Measurements from ENCODE around the gene MAP4. TPM values are rescaled to one million over a fixed set of nuclear protein-coding genes. Genes with fewer than 3 reads are reported as not detected.
A peak's percentile ranks its signal among the peaks of the same experiment; 100 is the strongest.

Gene MAP4
- total and polyA plus RNA-seq, 2 of the 13 experiments (the other 11 are each of a cell fraction or from before 2014, with no cell fraction given) = 33.1 to 38.7 TPM

GRCh38 chr3:47824541-47825473, 191.4 kb downstream of the MAP4 start (continued):
- TF ChIP-seq KIAA2018 (CRISPR knock-in tag; IDR thresholded peaks at IDR 0.05; ENCODE audit: borderline replicate concordance) = no peak
- peak; percentile 68 for TF ChIP-seq HNRNPK (IDR thresholded peaks at IDR 0.05; ENCODE audit: low read depth, low read length, poor library complexity, severe bottlenecking)
- TF ChIP-seq ATF6 (CRISPR knock-in tag; conservative IDR thresholded peaks at IDR 0.05) = 0 out of 2 replicates have a peak, but pooled peaks have one; percentile 64
- peak; percentile 91 for TF ChIP-seq ZNF329 (CRISPR knock-in tag; IDR thresholded peaks at IDR 0.05; ENCODE audit: low read depth)
- no peak; the same call in 1 of the 2 replicates for TF ChIP-seq DZIP1 (CRISPR knock-in tag; IDR thresholded peaks at IDR 0.05)
- peak; percentile 96; the same call in 1 of the 2 replicates for TF ChIP-seq ZNF776 (CRISPR knock-in tag; IDR thresholded peaks at IDR 0.05)
- TF ChIP-seq PAF1 (CRISPR knock-in tag; IDR thresholded peaks at IDR 0.05) = no peak
- no peak for TF ChIP-seq DPF2 (CRISPR knock-in tag; IDR thresholded peaks at IDR 0.05; ENCODE audit: borderline replicate concordance, low read depth)
- 0 out of 2 replicates have a peak, but pooled peaks have one; percentile 9 for TF ChIP-seq ZNF281 (CRISPR knock-in tag; IDR thresholded peaks at IDR 0.05; ENCODE audit: borderline replicate concordance)
- peak; percentile 86 for TF ChIP-seq SALL1 (CRISPR knock-in tag; IDR thresholded peaks at IDR 0.05)
